Caco-2 (cell line): ENCODE data around the gene ACAD8. TPM values are rescaled to one million over a fixed set of nuclear protein-coding genes. Genes with fewer than 3 reads are reported as not detected.

ENCODE experiments used
- BruUV-seq: library from RNA; stranded (reverse); fragments of 400-500 nt; replicated peaks from 2 replicates; lab custom pipeline; 2021; lab: Mats Ljungman, UMichigan
- CTCF ChIA-PET: fragments of 300-600 bp; sonication (Branson Sonifier 250); formaldehyde crosslinking; loops from one replicate; lab custom pipeline; 2022; ENCODE audit warnings: antibody characterized with exemption; lab: Charles Lee
- POLR2A ChIA-PET: fragments of 300-600 bp; sonication (Branson Sonifier 250); formaldehyde crosslinking; loops from one replicate; lab custom pipeline; 2022; ENCODE audit warnings: antibody characterized with exemption; lab: Charles Lee
- DNase-seq, 2 experiments: peaks; one replicate each; pipeline versions ENCODE4 v3.0.0 to v3.0.0-alpha.2; 2020 to 2022
- H3K27me3 ChIP-seq: replicated peaks from 2 replicates; pipeline ENCODE4 v1.6.0; 2011; ENCODE audit warnings: low read length; ENCODE audit not compliant: control insufficient read depth, insufficient read depth
- H3K36me3 ChIP-seq: 2 replicates; pipeline ENCODE4 v1.5.1; 2011; ENCODE audit warnings: low read length; ENCODE audit not compliant: control insufficient read depth, insufficient read depth
- H3K4me1 ChIP-seq: fragments of 250-450 bp; sonication (Bioruptor Pico); 2 replicates; pipeline ENCODE4 v1.5.1; 2020; ENCODE audit warnings: mild to moderate bottlenecking
- H3K4me3 ChIP-seq: 2 replicates; pipeline ENCODE4 v1.5.1; 2011; ENCODE audit warnings: low read depth, mild to moderate bottlenecking, control low read depth, low read length
- H3K9me3 ChIP-seq: fragments of 250-450 bp; sonication (Bioruptor Pico); 2 replicates; pipeline ENCODE4 v1.5.1; 2020; ENCODE audit warnings: mild to moderate bottlenecking, moderate library complexity
- H3K27ac Mint-ChIP-seq: one replicate; pipeline ENCODE4 v1.8.0; 2022; ENCODE audit warnings: mixed read lengths; ENCODE audit not compliant: unreplicated experiment
- H3K27me3 Mint-ChIP-seq: one replicate; pipeline ENCODE4 v1.8.0; 2022; ENCODE audit warnings: mixed read lengths; ENCODE audit not compliant: insufficient read depth, unreplicated experiment
- H3K36me3 Mint-ChIP-seq: one replicate; pipeline ENCODE4 v1.8.0; 2022; ENCODE audit warnings: mild to moderate bottlenecking, mixed read lengths; ENCODE audit not compliant: insufficient read depth, unreplicated experiment
- H3K4me1 Mint-ChIP-seq: one replicate; pipeline ENCODE4 v1.8.0; 2022; ENCODE audit warnings: low read depth, mixed read lengths; ENCODE audit not compliant: unreplicated experiment
- H3K4me3 Mint-ChIP-seq: one replicate; pipeline ENCODE4 v1.8.0; 2022; ENCODE audit warnings: mild to moderate bottlenecking, moderate library complexity, mixed read lengths; ENCODE audit not compliant: unreplicated experiment
- H3K9me3 Mint-ChIP-seq: one replicate; pipeline ENCODE4 v1.8.0; 2022; ENCODE audit warnings: mixed read lengths; ENCODE audit not compliant: unreplicated experiment
- intact Hi-C: fragments of 100-400 bp; cut with micrococcal nuclease; formaldehyde crosslinking; loops from one replicate; pipeline ENCODE4 v1.10.0; 2022; ENCODE audit not compliant: unreplicated experiment
- total RNA-seq: library from RNA; stranded (reverse); gene quantifications from 2 replicates; pipeline ENCODE4 v1.2.3, GENCODE V29; 2022
- TF ChIP-seq, protein P1 (sequence below), 2 experiments: fragments of 200-600 bp in 1 of 2; IDR thresholded peaks; 1 replicate in 1 of 2; 2 replicates in 1 of 2; pipeline versions ENCODE4 v1.5.1 to v1.8.0; 2011 to 2022; ENCODE audit warnings: antibody characterized with exemption in 1 of 2, control low read depth in 1 of 2, inconsistent platforms in 1 of 2, low read depth in 1 of 2, low read length in 1 of 2, mild to moderate bottlenecking in 1 of 2, moderate library complexity in 1 of 2; ENCODE audit not compliant: insufficient read depth in 1 of 2, severe bottlenecking in 1 of 2, unreplicated experiment in 1 of 2

The ACAD8 gene
- total RNA-seq, 1 experiment from 2014 or later: 52.0 TPM

DNA sequence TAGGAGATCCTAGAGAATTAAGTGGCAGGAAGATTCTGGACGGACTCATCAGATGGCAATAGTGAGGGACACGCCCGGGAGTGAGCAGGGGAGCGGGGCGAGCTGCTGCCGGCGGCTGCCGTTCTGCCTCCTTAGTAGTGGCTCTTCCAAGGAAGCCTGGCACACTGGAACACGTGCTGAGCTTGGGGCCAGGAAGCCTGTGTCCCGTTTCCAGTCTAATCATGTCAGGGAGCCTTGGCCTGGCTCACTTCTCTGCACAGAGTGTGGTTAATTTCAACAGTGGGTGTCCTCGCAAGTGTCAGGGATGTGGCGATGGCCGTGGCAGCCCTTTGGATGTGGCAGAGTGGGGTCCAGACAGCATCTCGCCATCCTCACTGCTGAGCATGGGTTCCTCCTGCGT lies 39.3 kb downstream of the ACAD8 start:
- DNase-seq: no peak
- no peaks in the 10 kb centered on the region for H3K27me3 ChIP-seq
- intact Hi-C loops: no loop called here
- Mint-ChIP-seq H3K27me3 (peaks cover 15% of the 10 kb centered on the region), H3K36me3 (no peaks in the 10 kb centered on the region), H3K9me3 (no peaks in the 10 kb centered on the region), H3K4me3 (no peak overlapping the region), H3K4me1 (no peaks in the 10 kb centered on the region), H3K27ac (no peak overlapping the region)
- no peak overlapping the region for H3K4me3 ChIP-seq
- H3K9me3 ChIP-seq: no peaks in the 10 kb centered on the region
- BruUV-seq: no TSS peak
- ChIA-PET CTCF (no interaction called here), POLR2A (no interaction called here)
- H3K36me3 ChIP-seq: no peaks in the 10 kb centered on the region
- TF ChIP-seq, protein P1, sequence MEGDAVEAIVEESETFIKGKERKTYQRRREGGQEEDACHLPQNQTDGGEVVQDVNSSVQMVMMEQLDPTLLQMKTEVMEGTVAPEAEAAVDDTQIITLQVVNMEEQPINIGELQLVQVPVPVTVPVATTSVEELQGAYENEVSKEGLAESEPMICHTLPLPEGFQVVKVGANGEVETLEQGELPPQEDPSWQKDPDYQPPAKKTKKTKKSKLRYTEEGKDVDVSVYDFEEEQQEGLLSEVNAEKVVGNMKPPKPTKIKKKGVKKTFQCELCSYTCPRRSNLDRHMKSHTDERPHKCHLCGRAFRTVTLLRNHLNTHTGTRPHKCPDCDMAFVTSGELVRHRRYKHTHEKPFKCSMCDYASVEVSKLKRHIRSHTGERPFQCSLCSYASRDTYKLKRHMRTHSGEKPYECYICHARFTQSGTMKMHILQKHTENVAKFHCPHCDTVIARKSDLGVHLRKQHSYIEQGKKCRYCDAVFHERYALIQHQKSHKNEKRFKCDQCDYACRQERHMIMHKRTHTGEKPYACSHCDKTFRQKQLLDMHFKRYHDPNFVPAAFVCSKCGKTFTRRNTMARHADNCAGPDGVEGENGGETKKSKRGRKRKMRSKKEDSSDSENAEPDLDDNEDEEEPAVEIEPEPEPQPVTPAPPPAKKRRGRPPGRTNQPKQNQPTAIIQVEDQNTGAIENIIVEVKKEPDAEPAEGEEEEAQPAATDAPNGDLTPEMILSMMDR (IDR thresholded peaks at IDR 0.05; ENCODE audit: insufficient read depth in 1 of 2, low read depth in 1 of 2, low read length in 1 of 2, severe bottlenecking in 1 of 2, unreplicated experiment in 1 of 2): no peak
- H3K4me1 ChIP-seq: no peaks in the 10 kb centered on the region

DNA sequence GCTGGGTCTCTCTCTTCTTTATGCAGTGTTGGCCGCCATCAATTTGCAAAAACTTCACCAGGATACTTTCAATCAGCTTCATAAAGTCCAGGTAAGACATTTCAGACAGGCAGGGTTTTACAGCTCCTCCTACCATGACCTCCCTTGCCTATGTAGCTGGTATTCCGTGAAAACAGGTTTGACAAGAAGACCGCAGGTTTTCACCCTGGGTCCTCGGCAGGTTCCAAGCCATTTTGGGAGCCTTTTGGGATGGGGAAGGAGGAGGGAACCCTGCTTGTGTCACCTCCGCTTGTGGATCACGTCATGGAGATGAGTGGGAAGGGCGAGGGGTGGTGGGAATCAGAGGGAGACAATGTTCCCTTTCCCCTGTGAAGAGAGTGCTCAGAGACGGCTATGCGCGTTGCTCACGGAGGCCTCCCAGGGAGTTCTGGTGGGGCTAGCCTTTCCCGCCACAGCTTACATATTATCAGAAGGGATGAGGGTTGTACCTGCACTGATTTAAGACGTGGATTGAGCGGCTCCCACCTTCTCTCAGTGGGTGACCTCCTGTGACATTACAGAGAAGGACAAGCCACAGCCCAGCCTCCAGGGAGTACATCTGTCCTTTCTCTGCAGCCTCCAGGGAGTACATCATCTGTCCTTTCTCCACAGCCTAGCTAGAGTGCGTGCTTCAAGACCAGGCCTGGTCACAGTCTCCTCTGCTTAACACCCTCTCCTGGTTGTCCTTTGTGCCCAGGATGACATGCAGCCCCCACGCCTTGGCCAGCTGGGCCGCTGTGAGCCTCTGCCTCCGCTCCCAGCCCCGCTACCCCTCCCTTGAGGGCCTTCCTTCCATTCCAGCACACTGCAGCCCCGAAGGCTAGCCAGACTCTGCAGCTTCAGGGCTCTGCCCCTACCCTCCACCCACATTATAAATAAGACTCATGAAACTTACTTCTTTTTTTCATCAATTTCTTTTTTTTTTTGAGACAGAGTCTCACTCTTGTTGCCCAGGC lies 40.0 kb downstream of the ACAD8 start:
- BruUV-seq: no TSS peak
- Histone ChIP-seq H3K36me3 (no peaks in the 10 kb centered on the region), H3K4me3 (no peak overlapping the region), H3K27me3 (no peaks in the 10 kb centered on the region), H3K9me3 (no peaks in the 10 kb centered on the region), H3K4me1 (no peaks in the 10 kb centered on the region)
- Mint-ChIP-seq H3K4me3 (no peak overlapping the region), H3K9me3 (no peaks in the 10 kb centered on the region), H3K27me3 (peaks cover 11% of the 10 kb centered on the region), H3K36me3 (no peaks in the 10 kb centered on the region), H3K27ac (no peak overlapping the region), H3K4me1 (no peaks in the 10 kb centered on the region)
- intact Hi-C loops: no loop called here
- TF ChIP-seq, protein P1 (IDR thresholded peaks at IDR 0.05; ENCODE audit: insufficient read depth in 1 of 2, low read depth in 1 of 2, low read length in 1 of 2, severe bottlenecking in 1 of 2, unreplicated experiment in 1 of 2): no peak
- CTCF ChIA-PET: no interaction called here
- peak in 1 of 2 experiments; percentile 29 for DNase-seq
- POLR2A ChIA-PET: no interaction called here

DNA sequence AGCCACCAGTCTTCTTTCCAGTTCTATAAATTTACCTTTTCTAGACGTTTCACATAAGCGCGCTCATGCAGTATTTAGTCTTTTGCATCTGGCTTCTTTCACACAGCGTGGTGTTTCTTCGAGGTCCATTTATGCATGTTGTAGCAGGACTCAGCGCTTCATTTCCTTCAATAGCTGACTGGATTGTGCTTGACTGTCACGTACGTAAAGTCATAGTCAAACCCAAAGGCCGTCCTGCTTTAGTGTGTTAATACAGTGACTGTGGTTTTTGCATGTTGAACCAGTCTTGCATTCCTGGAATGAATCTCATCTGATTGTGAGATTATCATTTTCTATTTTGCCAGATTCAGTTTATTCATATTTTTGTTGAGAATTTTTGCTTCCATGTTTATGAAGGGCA lies 41.3 kb downstream of the ACAD8 start:
- intact Hi-C loops: no loop called here
- Histone ChIP-seq H3K27me3 (no peaks in the 10 kb centered on the region), H3K9me3 (no peaks in the 10 kb centered on the region), H3K4me3 (no peak overlapping the region), H3K36me3 (no peaks in the 10 kb centered on the region), H3K4me1 (no peaks in the 10 kb centered on the region)
- Mint-ChIP-seq H3K4me3 (no peak overlapping the region), H3K9me3 (no peaks in the 10 kb centered on the region), H3K27ac (no peak overlapping the region), H3K4me1 (no peaks in the 10 kb centered on the region), H3K36me3 (no peaks in the 10 kb centered on the region), H3K27me3 (peaks cover 15% of the 10 kb centered on the region)
- TF ChIP-seq, protein P1 (IDR thresholded peaks at IDR 0.05; ENCODE audit: insufficient read depth in 1 of 2, low read depth in 1 of 2, low read length in 1 of 2, severe bottlenecking in 1 of 2, unreplicated experiment in 1 of 2): no peak
- ChIA-PET CTCF (no interaction called here), POLR2A (no interaction called here)
- no TSS peak for BruUV-seq
- DNase-seq: no peak
